HCT116 (cell line): ENCODE measurements around the gene MLPH.

Experiments
- POLR2A ChIP-seq: IDR thresholded peaks from 2 replicates; pipeline ENCODE4 v1.7.0; 2011; ENCODE audit warnings: borderline replicate concordance; ENCODE audit not compliant: insufficient read depth, insufficient read length; ENCODE audit errors: extremely low read depth
- POLR2AphosphoS5 ChIP-seq: IDR thresholded peaks from 2 replicates; pipeline ENCODE4 v1.6.1; 2011; ENCODE audit warnings: mild to moderate bottlenecking, low read depth, low read length, moderate library complexity
- REST ChIP-seq: IDR thresholded peaks from 2 replicates; pipeline ENCODE4 v1.6.1; 2012; ENCODE audit warnings: low read depth

DNA sequence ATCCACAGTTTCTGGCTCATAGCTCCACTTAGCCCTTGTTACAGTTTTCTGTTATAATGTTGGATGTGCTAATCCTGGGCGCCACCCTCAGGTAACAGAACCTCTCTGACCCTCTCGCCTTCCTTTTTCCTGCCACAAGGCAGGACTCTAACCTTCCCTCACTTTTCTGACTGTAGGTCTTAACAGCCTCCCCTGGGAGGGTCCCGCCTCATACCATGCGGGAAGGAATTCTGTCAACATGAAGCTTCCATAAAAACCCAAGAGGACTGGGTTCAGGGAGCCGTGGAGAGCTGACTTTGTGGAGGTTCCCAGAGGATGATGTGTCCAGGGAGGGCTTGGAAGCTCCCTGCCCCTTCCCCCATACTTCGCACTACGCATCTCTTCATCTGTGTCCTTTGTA is 115.4 kb downstream of the MLPH start:
- TF ChIP-seq REST (no peak), POLR2AphosphoS5 (no peak), POLR2A (no peak)
